Parathyroid adenoma (tissue), 2 donors: Measurements from ENCODE around the gene CUTA.

Experiments
- H2AFZ ChIP-seq: fragments of 300-600 bp; sonication (generic); one replicate; pipeline ENCODE4 v1.7.0; 2017; ENCODE audit warnings: antibody characterized with exemption, mild to moderate bottlenecking
- H3K27ac ChIP-seq: fragments of 300-600 bp; sonication (generic); one replicate; pipeline ENCODE4 v1.7.0; 2017
- H3K27me3 ChIP-seq: fragments of 300-600 bp; sonication (generic); one replicate; pipeline ENCODE4 v1.7.0; 2017; ENCODE audit warnings: low read length; ENCODE audit not compliant: control insufficient read depth, insufficient read depth
- H3K36me3 ChIP-seq: fragments of 300-600 bp; sonication (generic); one replicate; pipeline ENCODE4 v1.7.0; 2017; ENCODE audit warnings: low read length; ENCODE audit not compliant: control insufficient read depth, insufficient read depth
- H3K4me1 ChIP-seq: fragments of 300-600 bp; sonication (generic); one replicate; pipeline ENCODE4 v1.7.0; 2017; ENCODE audit warnings: control low read depth
- H3K4me2 ChIP-seq: fragments of 300-600 bp; sonication (generic); one replicate; pipeline ENCODE4 v1.7.0; 2017; ENCODE audit warnings: low read length
- H3K4me3 ChIP-seq: fragments of 300-600 bp; sonication (generic); one replicate; pipeline ENCODE4 v1.7.0; 2017; ENCODE audit warnings: low read depth, low read length
- H3K79me2 ChIP-seq: fragments of 300-600 bp; sonication (generic); one replicate; pipeline ENCODE4 v1.7.0; 2017; ENCODE audit warnings: control low read depth
- H3K9ac ChIP-seq: fragments of 300-600 bp; sonication (generic); one replicate; pipeline ENCODE4 v1.7.0; 2017; ENCODE audit warnings: mild to moderate bottlenecking
- H3K9me3 ChIP-seq: fragments of 300-600 bp; sonication (generic); one replicate; pipeline ENCODE4 v1.7.0; 2017; ENCODE audit warnings: low read length; ENCODE audit not compliant: control insufficient read depth
- CTCF ChIP-seq: fragments of 300-600 bp; sonication (generic); IDR thresholded peaks from one replicate; pipeline ENCODE4 v1.7.0; 2017; ENCODE audit warnings: antibody characterized with exemption, mild to moderate bottlenecking
- donor health status: primary hyperparathyroidism.

The CUTA gene

GRCh38 chr6:33440649-33441309, 22.9 kb upstream of the CUTA start:
- no peaks in the 10 kb centered on the region for H3K27me3 ChIP-seq
- no peak overlapping the region for H2AFZ ChIP-seq
- H3K4me1 ChIP-seq = no peaks in the 10 kb centered on the region
- no peak overlapping the region for H3K27ac ChIP-seq
- no peak overlapping the region for H3K4me2 ChIP-seq
- H3K9me3 ChIP-seq = no peaks in the 10 kb centered on the region
- no peaks in the 10 kb centered on the region for H3K79me2 ChIP-seq
- no peaks in the 10 kb centered on the region for H3K36me3 ChIP-seq
- no peak for TF ChIP-seq CTCF
- H3K9ac ChIP-seq = no peak overlapping the region
- H3K4me3 ChIP-seq = no peak overlapping the region

DNA sequence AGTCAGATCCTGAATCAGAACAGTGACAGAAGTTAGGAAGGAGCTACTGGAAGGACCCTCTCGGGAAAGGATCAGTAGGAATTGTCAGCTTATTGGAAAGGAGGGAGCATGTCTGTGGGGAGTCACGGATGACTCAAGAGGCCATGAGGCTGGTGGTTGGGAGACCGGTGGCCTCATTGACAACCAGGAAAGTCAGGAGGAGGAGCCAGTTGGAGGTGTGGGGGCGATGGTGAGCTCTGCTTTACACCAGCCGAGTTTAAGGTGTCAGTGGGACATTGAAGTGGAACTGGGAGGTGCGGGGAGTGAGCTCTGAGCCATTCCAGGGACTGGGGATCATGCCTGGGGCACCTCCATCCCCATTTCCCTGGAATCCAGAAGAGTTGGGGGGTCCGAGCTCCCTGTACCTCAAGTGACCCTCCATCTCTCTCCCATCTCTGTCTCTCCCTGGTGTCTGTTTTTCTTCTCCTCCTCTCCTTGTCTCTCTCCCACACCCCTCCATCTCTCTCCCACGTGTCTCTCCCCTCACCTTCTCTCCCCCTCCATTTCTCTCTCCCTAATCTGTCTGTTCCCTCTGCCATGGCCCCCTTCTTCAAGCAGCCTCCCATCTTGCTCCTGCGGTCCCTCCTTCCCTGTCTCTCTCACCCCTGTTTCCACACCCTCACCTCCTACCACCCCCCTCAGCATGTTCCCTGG, 22.2 kb upstream of the CUTA start:
- Histone ChIP-seq H2AFZ (no peak overlapping the region), H3K9ac (no peak overlapping the region), H3K4me1 (no peaks in the 10 kb centered on the region), H3K4me3 (no peak overlapping the region), H3K27ac (no peak overlapping the region), H3K36me3 (no peaks in the 10 kb centered on the region), H3K4me2 (no peak overlapping the region), H3K27me3 (no peaks in the 10 kb centered on the region), H3K79me2 (no peaks in the 10 kb centered on the region), H3K9me3 (no peaks in the 10 kb centered on the region)
- no peak for TF ChIP-seq CTCF

DNA sequence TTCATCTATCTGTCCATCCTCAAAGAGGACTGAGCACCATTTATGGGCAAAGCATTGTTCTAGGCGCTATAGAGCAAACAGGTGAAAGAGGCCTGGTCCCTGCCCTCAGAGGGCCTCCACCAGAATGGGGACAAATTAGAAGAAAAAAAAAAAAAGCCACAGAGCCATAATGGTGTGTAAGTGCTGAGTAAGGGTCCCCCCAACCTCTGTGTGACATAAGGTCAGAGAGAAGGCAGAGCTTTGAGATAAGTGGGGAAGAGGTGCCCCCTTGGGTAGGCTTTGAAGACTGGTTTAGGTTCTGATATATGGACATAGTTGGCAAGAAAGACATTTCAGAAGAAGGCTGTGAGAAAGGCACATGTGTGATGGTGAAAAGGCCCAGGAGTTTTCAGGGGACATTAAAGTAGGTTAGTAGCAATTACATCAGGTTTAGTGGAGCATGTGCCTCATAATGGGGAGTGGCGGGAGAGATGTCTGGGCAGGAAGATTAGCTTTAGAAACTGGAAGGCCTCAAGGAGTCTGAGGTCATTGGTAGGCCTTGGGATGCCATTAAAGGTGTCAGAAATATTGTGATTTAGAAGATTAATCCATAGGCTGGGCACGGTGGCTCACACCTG, 21.2 kb upstream of the CUTA start:
- no peaks in the 10 kb centered on the region for H3K27me3 ChIP-seq
- H3K79me2 ChIP-seq = no peaks in the 10 kb centered on the region
- H3K36me3 ChIP-seq = no peaks in the 10 kb centered on the region
- no peaks in the 10 kb centered on the region for H3K4me1 ChIP-seq
- no peaks in the 10 kb centered on the region for H3K9me3 ChIP-seq
- no peak for TF ChIP-seq CTCF
- no peak overlapping the region for H3K9ac ChIP-seq
- H2AFZ ChIP-seq = no peak overlapping the region
- H3K4me2 ChIP-seq = no peak overlapping the region
- H3K27ac ChIP-seq = no peak overlapping the region
- H3K4me3 ChIP-seq = no peak overlapping the region

GRCh38 chr6:33437666-33438065, 19.8 kb upstream of the CUTA start:
- no peak overlapping the region for H2AFZ ChIP-seq
- no peaks in the 10 kb centered on the region for H3K9me3 ChIP-seq
- no peak overlapping the region for H3K27ac ChIP-seq
- no peaks in the 10 kb centered on the region for H3K27me3 ChIP-seq
- no peaks in the 10 kb centered on the region for H3K79me2 ChIP-seq
- H3K4me1 ChIP-seq = no peaks in the 10 kb centered on the region
- H3K36me3 ChIP-seq = no peaks in the 10 kb centered on the region
- H3K4me2 ChIP-seq = no peak overlapping the region
- no peak for TF ChIP-seq CTCF
- no peak overlapping the region for H3K9ac ChIP-seq
- H3K4me3 ChIP-seq = no peak overlapping the region
